GM19025 (cell line): ENCODE measurements around the gene RAB14.
A peak's percentile ranks its signal among the peaks of the same experiment; 100 is the strongest.

Experiments used
- ATAC-seq: cut with Tn5 transposase; IDR thresholded peaks from one replicate; pipeline ENCODE4 v1.9.1; 2021; ENCODE audit warnings: mild to moderate bottlenecking, low read depth, moderate library complexity; ENCODE audit not compliant: unreplicated experiment

RAB14 gene

GRCh38 chr9:121220996-121221663 is 19.5 kb upstream of the RAB14 start:
- ATAC-seq: no peak

DNA sequence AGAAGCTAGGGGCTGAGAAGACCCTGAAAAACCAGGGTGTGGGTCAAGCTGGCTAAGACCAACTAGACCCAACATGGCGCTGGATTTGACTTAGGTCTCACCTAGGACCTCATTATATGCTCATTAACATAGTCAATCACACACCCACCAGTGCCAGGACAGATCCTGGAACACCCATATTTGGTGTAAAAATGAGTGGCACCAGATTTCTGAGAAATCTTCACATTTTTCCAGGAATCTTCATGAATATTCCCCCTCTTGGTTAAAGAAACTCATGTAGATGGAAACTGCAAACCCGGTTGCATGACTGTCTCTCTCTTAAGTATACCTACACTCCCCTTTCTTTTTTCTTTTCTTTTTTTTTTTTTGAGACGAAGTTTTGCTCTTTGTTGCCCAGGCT is 17.9 kb upstream of the RAB14 start:
- no peak for ATAC-seq

GRCh38 chr9:121218357-121219027 is 16.8 kb upstream of the RAB14 start:
- ATAC-seq: no peak

DNA sequence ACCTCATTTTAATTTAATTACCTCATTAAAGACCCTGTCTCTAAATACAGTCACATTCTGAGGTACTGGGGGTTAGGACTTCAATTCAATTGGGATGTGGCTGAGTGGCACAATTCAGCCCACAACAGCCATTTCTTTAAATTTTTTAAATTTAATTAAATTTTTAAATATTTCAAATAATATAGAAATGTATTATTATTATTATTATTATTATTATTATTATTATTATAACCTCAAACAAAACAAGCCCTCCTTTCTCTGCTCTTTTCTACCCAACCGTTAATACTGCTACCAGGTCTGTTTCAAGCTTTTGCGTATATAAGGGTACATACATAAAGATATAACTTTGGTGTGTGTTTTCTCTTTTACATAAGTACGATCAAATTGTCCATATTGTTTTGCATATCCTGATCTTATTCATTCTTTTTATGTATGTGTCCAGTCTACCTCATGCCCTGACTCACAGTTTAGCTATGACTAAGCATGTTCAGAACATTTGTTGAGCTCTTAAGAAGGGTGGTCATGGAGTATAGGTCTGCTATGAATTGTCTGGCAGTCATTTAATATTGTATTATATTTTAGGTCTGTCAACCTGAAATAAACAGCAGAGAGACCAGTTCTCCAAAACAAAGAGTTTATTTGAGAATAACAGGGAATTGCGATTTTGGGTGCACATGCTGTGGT is 16.1 kb upstream of the RAB14 start:
- peak; percentile 74 for ATAC-seq

- ATAC-seq: no peak
These were observed 14.7 kb upstream of the RAB14 start for GRCh38 chr9:121216271-121216805.

GRCh38 chr9:121214005-121214404 is 12.3 kb upstream of the RAB14 start:
- no peak for ATAC-seq

DNA sequence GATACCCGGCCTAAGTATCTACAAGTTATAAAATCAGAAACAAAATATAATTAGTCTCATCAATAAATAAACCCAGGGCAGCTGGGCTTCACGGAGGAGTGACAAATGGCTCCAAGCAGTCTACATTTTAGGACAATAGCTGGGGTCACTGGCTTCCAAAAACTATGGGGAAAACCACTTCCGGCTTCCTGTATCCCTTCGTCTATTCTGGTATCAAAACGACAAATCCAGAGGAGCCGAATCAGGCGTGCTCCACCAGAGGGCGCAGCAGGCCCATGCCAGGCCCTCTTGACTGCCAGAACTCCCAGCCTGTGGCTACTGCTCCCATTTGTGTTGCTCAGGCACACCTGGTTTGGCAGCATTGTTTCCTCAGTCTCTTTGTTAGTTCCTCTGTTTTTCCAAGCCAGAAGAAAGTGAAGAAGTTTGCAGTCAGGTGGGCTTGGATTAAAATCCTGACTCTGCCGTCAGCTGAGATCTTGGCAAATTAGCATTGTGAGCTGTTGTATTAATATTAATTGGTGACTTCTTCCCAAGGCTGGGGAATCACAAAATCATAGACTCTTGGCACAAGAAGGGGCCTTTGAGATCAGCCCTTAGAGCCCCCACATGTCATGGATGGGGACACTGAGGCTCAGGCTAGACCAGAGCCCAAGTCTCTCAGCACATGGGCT is 11.6 kb upstream of the RAB14 start:
- no peak for ATAC-seq

- ATAC-seq: no peak
These were observed 8.9 kb upstream of the RAB14 start for GRCh38 chr9:121210536-121210935.

- ATAC-seq: peak; percentile 90
These were observed 5.8 kb upstream of the RAB14 start for GRCh38 chr9:121207371-121207940.

- ATAC-seq: peak; percentile 27
These were observed 5.1 kb upstream of the RAB14 start for GRCh38 chr9:121206516-121207370.

DNA sequence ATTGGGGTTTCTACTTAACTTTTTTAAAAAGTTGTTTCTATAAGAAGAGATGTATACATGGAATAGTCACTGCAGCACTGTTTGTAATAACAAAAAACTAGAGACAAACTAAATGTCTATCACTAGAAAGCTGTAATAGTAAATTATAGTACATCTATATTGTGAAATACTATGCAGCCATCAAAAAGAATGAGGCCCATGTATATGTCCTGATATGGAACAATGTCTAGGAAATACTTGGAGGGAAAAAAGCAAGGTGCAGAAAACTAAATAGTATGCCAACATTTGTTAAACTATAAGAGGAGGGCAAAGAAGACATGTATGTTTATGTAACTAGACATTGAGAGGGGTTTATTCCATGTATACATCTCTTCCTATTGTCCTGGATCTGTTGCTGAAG is 2.9 kb upstream of the RAB14 start:
- ATAC-seq: no peak

GRCh38 chr9:121204121-121204520 is 2.5 kb upstream of the RAB14 start:
- no peak for ATAC-seq

DNA sequence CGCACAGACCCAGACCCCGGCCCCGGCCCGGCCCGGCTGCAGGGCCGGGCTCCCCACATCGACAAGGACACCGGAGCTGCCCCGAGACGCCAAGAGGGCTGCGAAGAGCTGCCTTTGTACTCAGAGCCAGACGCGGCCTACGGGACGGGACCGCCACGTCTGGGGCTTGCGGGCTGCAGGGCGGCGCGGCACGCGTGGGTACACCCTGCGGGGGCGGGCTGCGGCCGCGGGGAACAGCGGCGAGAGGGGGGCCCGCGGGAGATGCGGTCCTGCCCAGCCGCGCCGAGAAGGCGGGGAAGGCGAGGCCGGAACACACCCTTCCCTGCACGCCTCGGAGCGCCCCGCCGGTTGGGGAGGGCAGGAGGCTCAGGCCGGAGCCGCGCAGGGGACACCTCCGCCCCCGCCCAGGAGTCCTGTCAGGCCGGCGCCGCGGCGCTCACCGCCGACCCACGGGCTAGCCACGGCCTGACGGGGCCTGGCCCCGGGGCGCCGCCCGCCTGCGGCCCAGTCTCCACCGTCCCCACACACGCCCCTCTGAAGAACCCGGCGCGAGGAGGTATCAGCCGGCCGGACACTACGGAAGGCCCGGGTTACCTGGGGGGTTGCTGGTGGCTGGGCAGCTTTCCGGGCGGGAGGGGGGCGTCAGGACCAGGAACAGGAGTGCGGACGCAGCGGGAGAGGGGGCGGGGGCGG is 478 bp downstream of the RAB14 start:
- peak; percentile 19 for ATAC-seq

GRCh38 chr9:121200356-121200755 is 1.3 kb downstream of the RAB14 start:
- no peak for ATAC-seq

- ATAC-seq: no peak
These were observed 1.7 kb downstream of the RAB14 start for GRCh38 chr9:121199921-121200320.

GRCh38 chr9:121198512-121199042 is 3.1 kb downstream of the RAB14 start:
- ATAC-seq: no peak

GRCh38 chr9:121197132-121197531 is 4.5 kb downstream of the RAB14 start:
- no peak for ATAC-seq

DNA sequence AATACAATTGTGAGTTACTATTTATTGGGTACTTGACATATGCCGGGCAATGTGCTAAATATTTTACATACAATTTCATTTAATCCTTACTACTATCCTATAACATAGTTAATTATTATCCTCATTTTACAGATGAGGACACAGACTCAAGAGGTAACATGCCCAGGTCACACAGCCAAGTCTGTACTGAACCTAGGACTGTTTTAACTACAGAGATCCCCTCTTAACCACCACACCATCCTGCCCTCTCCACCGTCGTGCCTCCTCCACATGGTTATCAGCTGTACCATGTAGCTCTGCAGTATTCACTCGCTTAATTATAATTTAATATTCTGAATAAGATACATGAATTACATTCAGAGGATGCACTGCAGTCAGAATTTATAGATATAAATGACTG is 5.3 kb downstream of the RAB14 start:
- ATAC-seq: no peak

DNA sequence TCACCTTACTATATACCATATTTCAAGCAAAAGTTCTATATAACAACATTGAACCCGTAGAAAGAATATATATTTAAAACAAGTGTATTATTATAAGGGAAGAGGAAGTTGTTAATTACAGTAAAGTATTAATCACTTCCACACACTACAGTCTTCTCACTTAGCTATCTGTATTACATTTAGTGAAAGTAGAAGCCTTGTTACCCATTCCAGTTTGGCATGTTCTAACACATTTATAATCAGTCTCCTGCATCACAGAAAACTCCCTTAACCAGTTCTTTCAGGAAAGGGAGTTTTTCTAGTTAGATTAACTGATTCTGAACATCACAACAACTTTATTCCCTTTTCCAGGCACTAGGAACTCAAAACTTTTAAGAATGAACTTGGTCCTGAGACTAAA is 6.9 kb downstream of the RAB14 start:
- no peak for ATAC-seq
